IPS DF 19.7 (cell line): ENCODE measurements around the gene SRGAP3.

ENCODE experiments used
- DNase-seq: peaks from one replicate; pipeline ENCODE4 v3.0.0-alpha.2; 2013; ENCODE audit warnings: low read depth, low spot score

Gene SRGAP3

DNA sequence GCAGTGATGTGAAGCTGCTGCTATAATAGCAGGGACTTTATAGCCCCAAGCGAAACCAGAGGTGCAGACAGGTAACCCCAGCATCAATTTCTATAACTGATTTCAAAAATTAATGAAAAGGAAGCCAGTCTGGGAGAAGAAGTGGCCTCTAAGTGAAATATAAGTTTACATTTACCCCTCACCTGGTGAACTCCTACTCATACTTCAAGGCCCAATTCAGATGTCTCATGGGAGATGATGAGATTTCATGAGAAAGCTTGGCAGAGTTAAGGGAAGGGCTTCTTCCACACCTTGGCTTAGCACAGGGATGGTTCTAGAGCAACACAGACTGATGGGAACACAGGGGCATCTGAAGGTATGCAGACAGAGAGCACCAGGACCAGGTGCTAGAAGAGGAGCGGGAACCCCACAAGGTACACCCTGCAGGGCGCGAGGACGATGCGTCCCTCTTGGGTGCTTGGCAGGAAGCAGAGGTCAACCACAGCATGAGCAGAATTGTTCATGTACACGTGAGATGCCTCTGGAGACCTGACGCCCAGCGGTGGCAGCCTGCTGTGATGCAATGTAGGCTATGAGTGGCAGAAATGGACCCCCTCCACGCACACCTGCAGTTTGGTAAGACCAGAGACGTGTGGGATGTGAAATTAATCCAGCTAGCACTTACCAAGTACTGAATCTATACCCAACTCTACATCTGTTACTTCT, 102.9 kb downstream of the SRGAP3 start:
- no peak for DNase-seq

- no peak for DNase-seq
Measured at GRCh38 chr3:9143184-9143583, 106.3 kb downstream of the SRGAP3 start.

GRCh38 chr3:9142362-9142761, 107.1 kb downstream of the SRGAP3 start:
- DNase-seq: no peak

GRCh38 chr3:9141928-9142289, 107.5 kb downstream of the SRGAP3 start:
- DNase-seq: no peak

GRCh38 chr3:9139366-9139765, 110.1 kb downstream of the SRGAP3 start:
- no peak for DNase-seq

DNA sequence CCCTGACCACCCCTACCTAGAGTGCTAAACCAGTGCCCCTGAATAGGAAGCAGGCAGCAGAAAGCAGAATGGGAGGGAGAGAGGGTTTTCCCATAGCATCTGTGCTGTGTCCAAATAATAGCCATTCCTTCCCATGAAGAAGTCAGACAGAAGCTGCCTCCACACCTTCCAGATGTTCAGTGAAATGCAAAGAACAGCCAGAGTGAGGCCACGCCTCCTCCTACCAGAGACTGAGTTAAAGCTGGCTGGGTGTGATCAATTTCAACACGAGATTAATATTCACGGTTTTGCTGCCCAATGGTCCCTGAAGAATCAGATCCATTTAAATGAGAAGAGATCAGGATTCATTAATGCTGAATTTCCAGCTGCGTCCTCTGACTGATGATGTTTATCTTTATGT, 111.8 kb downstream of the SRGAP3 start:
- DNase-seq: no peak

- no peak for DNase-seq
Measured at GRCh38 chr3:9136746-9137465, 112.5 kb downstream of the SRGAP3 start.

GRCh38 chr3:9135930-9136525, 113.4 kb downstream of the SRGAP3 start:
- DNase-seq: peak; percentile 28

GRCh38 chr3:9135526-9135925, 113.9 kb downstream of the SRGAP3 start:
- DNase-seq: no peak

DNA sequence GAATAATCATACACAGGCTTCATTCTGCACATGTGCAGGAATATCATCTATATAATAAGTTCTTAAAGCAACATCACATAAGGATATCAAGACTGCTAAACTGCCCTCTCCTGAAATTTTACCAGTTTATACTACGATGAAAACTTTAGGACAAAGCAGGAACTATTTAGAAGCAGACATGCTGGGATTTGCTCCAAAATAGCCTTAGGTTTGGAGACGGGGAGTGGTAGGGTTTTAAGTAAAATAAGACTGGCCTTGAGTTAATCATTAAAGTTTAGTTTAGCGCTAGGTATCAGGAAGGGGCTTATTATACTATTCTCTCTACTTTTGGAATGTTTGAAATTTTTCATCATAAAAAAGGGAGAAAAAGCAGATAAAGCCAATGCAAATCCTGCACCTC, 115.8 kb downstream of the SRGAP3 start:
- no peak for DNase-seq

DNA sequence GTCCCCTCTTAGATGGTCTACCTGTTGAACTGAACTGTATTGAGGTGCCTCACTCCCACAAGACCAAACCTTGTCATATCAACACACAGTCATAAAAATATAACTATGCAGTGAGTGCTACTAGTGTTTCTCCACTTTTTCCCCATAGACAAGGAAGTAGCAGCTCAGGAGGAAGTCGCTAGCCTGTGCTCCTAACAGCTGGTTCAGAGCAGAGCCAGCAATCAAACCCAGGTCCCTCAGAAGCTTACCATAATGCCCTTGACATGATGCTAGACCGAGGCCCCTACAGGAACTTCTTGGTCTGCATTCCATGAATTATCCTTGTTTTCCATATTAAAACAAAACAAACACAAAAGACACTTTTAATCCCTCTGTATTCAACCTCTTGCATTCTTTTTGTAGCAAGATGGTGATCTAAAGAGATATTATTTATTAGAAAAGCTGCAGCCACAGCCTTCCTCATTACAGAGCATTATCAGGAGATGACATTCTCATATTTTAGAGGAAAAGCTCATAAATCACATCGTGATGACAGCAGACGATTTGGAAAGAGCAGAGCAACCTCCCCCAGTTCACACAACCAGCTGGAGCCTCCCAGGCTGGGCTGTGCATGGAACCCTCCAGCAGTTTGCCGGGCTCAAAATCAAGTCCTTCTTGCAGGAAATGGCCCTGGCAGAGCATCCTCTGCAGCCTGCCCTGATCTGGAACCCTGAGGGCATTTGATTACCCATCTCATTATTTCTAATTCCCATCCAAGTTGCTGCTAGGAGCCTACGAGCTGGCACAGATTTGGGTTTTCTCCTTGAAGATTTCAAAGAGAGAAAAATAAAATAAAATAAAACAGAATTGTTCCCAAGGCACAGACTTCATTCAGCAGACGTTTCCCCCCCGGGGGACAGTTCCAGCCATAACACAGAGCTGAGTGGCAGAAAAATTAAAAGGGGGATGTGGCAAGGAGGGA, 118.8 kb downstream of the SRGAP3 start:
- no peak for DNase-seq

DNA sequence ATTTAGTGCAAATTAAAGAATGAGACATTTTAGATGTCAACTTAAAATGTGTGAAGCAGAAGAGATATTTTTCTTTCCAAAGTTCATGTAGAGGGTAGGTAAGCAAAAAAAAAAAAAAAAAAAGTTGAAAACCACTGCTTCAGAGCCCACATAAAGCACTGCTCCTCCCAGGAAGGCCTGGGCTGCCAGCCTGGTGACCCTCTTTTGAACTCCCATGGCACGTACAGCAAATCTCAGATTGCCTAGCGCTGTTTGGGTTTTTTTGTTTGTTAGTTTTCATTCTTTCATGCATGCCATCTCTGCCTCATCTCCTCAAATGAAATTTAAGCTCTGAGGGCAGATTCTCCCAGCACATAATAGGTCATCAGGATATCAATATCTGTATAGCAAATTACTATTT, 120.1 kb downstream of the SRGAP3 start:
- DNase-seq: no peak

DNA sequence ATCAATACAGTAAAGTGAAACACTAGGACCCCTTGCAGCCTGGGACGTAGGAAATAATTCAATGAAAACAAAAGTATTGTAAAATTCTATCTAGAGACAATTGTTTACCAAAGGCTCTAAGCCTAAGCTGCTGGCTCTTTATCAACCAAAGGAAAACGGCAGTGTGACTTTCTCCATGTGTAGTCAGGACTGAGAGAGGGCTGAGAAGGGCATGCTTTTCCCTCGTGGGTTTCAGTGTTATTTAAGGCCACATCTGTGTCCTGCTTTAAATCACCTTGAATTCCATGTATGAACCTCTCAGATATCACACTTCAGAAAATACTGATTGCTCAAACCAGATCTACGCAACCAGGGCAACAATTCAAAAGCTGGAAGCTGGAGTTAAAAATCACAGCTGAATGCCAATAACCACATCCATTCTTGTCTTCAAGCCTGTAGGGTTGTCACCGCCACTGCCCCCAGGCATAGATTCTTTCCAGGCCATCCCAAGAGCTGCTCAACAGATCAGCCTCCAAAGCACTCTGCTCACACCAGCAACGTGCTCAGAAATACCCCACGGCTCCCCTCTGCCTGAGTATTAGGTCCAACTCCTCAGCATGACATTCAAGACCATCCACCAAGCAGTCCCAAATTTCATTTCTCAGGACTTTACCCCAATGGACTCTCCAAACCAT, 124.0 kb downstream of the SRGAP3 start:
- DNase-seq: no peak

DNA sequence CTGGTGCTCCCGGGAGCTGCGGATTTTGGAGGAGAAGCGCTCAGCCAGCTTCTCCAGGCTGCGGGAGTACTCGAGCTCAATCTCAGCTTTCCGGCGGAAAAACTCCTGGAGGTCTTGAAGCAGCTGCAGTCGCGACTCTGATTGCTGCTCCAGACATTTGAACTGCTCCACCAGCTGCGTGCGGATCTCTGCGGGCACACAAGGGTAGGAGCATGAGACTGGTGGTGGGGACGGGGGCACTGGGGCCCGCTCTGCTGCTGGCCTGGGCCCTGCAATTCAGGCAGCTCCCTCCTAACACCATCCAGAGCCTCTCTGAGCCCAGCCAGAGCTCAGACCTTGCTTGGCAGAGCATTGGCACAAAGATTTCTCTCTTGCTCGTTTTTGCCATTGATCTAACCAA, 124.7 kb downstream of the SRGAP3 start:
- DNase-seq: no peak

GRCh38 chr3:9123840-9124239, 125.6 kb downstream of the SRGAP3 start:
- DNase-seq: no peak

DNA sequence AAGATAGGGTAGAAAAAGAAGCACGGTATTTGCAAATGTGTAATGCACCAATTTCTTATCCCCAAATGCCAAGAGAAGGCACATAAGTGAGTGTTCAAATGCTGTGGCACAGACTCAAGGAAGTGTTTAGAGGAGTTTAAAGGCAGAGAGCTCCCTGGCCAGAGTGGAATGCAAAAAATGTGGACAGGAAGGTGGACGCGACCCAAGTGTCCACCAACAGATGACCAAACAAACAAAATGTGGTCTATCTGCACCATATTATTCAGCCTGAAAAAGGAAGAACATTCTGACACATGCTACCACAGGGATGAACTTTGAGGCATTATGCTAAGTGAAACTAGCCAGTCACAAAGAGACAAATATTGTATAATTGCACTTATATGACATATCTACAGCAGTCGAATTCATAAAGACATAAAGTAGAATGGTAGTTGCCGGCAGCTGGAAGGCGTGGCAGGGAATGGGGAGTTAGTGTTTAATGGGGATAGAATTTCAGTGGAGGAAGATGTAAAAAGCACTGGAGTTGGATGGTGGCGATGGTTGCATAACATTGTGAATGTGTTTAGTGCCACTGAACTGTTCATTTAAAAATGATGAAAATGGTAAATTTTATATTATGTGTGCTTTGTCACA, 126.6 kb downstream of the SRGAP3 start:
- no peak for DNase-seq

GRCh38 chr3:9121366-9122001, 128.0 kb downstream of the SRGAP3 start:
- DNase-seq: no peak

DNA sequence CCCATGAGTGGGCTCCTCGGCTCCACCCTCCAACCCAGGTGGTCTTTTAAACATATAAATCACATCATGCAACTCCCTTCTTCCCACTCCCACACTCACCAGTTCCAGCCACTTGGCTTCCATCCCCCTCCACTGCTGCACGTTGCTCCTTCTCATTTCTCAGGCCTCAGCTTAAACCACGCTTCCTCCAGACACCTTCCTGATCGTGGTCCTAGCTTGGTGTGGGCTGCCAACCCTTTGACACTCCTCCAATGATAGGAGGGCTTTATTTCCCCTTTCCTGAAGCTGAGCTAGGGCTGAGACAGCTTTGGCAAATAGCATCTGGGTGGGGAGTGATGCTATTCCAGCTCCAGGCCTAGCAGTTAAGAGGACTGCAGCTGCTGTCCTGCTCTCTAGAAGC, 130.1 kb downstream of the SRGAP3 start:
- no peak for DNase-seq

DNA sequence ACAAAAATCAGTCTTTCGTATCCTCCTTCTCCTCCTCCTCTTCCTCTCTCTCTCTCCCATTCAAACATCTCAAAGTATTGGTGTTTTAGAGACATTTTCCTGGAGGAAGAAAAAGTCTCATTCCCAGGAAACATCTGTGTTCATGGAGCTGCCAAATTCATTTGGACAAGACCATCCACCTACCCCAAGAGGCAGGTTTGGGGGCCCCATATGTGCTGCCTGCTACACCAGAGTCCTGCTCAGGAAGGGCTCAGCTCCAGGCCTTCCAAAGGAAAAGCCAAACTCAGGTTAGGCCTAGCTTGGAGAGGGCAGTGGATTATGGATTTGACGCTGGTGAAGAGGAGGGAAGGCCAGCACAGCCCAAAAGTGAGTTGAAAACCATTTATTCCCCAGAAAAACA, 131.2 kb downstream of the SRGAP3 start:
- no peak for DNase-seq

DNA sequence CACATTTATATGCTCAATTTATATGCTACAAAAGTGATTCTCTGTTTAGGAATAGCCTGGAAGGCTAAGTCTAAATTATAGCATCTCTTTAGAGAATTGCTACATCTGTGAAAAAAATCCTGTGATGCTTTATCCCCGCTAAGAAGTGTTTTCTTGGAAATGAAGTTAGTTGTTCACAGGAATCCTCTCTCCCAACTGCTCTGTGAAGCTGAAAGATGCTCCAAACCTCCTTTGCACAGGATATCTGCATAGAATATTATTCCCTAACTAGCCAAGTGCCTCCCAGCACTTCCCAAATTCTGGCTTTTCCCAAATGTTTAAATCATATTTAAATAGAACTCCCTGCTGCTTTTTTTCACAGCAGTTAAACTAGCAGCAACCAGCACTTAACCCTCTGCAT, 132.2 kb downstream of the SRGAP3 start:
- DNase-seq: no peak
